ENCODE measurements around the gene CROCC2.

Gene CROCC2

GRCh38 chr2:240902615-240903041 lies 3.5 kb upstream of the CROCC2 start:
- TF ChIP-seq POLR2AphosphoS5 (IDR thresholded peaks at IDR 0.05; ENCODE audit: low read depth): no peak
- no peak for TF ChIP-seq SPI1 (IDR thresholded peaks at IDR 0.05; ENCODE audit: borderline replicate concordance, low read depth)
- TF ChIP-seq REST (IDR thresholded peaks at IDR 0.05; ENCODE audit: insufficient replicate concordance, low read depth): no peak
- TF ChIP-seq CTCF (IDR thresholded peaks at IDR 0.05; ENCODE audit: insufficient read depth, low read length): no peak
- no peak for TF ChIP-seq GABPA (IDR thresholded peaks at IDR 0.05; ENCODE audit: low read depth)
- H3K4me3 ChIP-seq (replicated peaks; ENCODE audit: insufficient read depth, low read length): no peak overlapping the region
- H3K27me3 ChIP-seq (ENCODE audit: insufficient read depth, poor library complexity, severe bottlenecking): no peaks in the 10 kb centered on the region
- no peak for DNase-seq (ENCODE audit: low read depth in 1 of 2, low spot score in 1 of 2)
- no peak overlapping the region for H3K27ac ChIP-seq (replicated peaks)

- Histone ChIP-seq H3K27ac (replicated peaks) (no peak overlapping the region), H3K4me3 (replicated peaks; ENCODE audit: insufficient read depth, low read length) (no peak overlapping the region), H3K27me3 (ENCODE audit: insufficient read depth, poor library complexity, severe bottlenecking) (no peaks in the 10 kb centered on the region)
- DNase-seq (ENCODE audit: low read depth in 1 of 2, low spot score in 1 of 2): no peak
- TF ChIP-seq CTCF (IDR thresholded peaks at IDR 0.05; ENCODE audit: insufficient read depth, low read length) (no peak), GABPA (IDR thresholded peaks at IDR 0.05; ENCODE audit: low read depth) (no peak), REST (IDR thresholded peaks at IDR 0.05; ENCODE audit: insufficient replicate concordance, low read depth) (no peak)
Measured at GRCh38 chr2:240903191-240904060, 2.7 kb upstream of the CROCC2 start.

- DNase-seq (ENCODE audit: low read depth in 1 of 2, low spot score in 1 of 2): no peak
- Histone ChIP-seq H3K27me3 (ENCODE audit: insufficient read depth, poor library complexity, severe bottlenecking) (no peaks in the 10 kb centered on the region), H3K27ac (replicated peaks) (no peak overlapping the region), H3K4me3 (replicated peaks; ENCODE audit: insufficient read depth, low read length) (no peak overlapping the region)
- TF ChIP-seq REST (IDR thresholded peaks at IDR 0.05; ENCODE audit: insufficient replicate concordance, low read depth) (no peak), POLR2AphosphoS5 (IDR thresholded peaks at IDR 0.05; ENCODE audit: low read depth) (no peak), CTCF (IDR thresholded peaks at IDR 0.05; ENCODE audit: insufficient read depth, low read length) (no peak), GABPA (IDR thresholded peaks at IDR 0.05; ENCODE audit: low read depth) (no peak), SPI1 (IDR thresholded peaks at IDR 0.05; ENCODE audit: borderline replicate concordance, low read depth) (no peak)
Measured at GRCh38 chr2:240904216-240905175, 1.6 kb upstream of the CROCC2 start.

All from HL-60 (cell line).